ENCODE results near the gene DCAF10. TPM values are rescaled to one million over a fixed set of nuclear protein-coding genes. Genes with fewer than 3 reads are reported as not detected.

The DCAF10 gene
- total and polyA plus RNA-seq, 2 of the 8 experiments (the other 6 are each of a cell fraction or from before 2014, with no cell fraction given), result 7.1 to 15.0 TPM

DNA sequence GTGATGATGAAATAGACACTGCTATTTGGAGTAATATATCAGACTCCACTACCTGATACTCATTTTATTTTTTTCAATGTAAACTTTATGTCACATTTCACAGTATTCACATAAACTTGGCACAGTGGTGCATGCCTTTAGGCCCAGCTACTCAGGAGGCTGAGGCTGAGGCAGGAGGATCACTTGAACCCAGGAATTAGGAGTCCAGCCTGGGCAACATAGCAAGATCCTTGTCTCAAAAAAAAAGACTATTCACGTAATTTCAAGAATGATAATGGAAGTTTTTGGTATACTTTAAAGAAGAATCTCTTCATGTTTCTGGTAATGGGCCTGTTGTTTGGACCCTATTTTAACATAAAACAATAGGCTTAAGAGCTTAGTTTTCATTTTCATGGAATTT is 56.0 kb downstream of the DCAF10 start:
- Histone ChIP-seq H4K8ac (ENCODE audit: extremely low read depth, insufficient read depth, low read length) (no peak overlapping the region), H2AFZ (ENCODE audit: low read length) (no peak overlapping the region), H3K23ac (ENCODE audit: insufficient read length) (no peak overlapping the region), H3K4me1 (replicated peaks in 1 of 4; ENCODE audit: control insufficient read depth in 3 of 4, insufficient read depth in 4 of 4, low read length in 3 of 4) (no peaks in the 10 kb centered on the region), H3K9ac (replicated peaks in 1 of 4; ENCODE audit: extremely low read depth in 1 of 4, low read depth in 3 of 4, low read length in 3 of 4) (no peak overlapping the region), H3K4me2 (ENCODE audit: insufficient read depth in 1 of 2, low read depth in 2 of 2, low read length in 2 of 2) (no peak overlapping the region), H3K18ac (ENCODE audit: extremely low read depth, low read length) (no peak overlapping the region), H2BK120ac (replicated peaks; ENCODE audit: low read depth, low read length) (no peak overlapping the region), H4K91ac (replicated peaks; ENCODE audit: insufficient read length, low read length) (no peak overlapping the region), H3K9me3 (ENCODE audit: insufficient read depth in 2 of 2, low read depth in 1 of 2, low read length in 1 of 2) (no peaks in the 10 kb centered on the region), H4K5ac (ENCODE audit: insufficient read length, low read depth, low read length) (no peak overlapping the region), H2AK5ac (ENCODE audit: low read depth, low read length) (no peak overlapping the region), H2BK5ac (ENCODE audit: low read depth, low read length) (no peak overlapping the region), H2BK15ac (ENCODE audit: low read length) (no peak overlapping the region), H3K79me1 (ENCODE audit: low read depth, low read length) (no peaks in the 10 kb centered on the region), H3K4ac (replicated peaks; ENCODE audit: insufficient read length, low read depth, low read length) (no peak overlapping the region), H3K23me2 (ENCODE audit: low read depth, low read length) (no peaks in the 10 kb centered on the region), H2BK12ac (ENCODE audit: low read depth, low read length) (no peak overlapping the region), H3K56ac (replicated peaks; ENCODE audit: insufficient read length, low read depth, low read length) (no peak overlapping the region), H3K14ac (ENCODE audit: insufficient read length) (no peak overlapping the region), H2BK20ac (ENCODE audit: low read length) (no peak overlapping the region), H3K36me3 (ENCODE audit: control insufficient read depth in 2 of 4, insufficient read depth in 4 of 4, low read length in 3 of 4) (peaks cover 0 to 14% (median 3%) of the 10 kb centered on the region in 4 experiments; a peak in 4 of 8 replicates), H3K4me3 (ENCODE audit: extremely low read depth in 1 of 4, insufficient read depth in 2 of 4, low read depth in 3 of 4, low read length in 4 of 4) (no peak overlapping the region), H3K27me3 (replicated peaks in 1 of 4; ENCODE audit: control insufficient read depth in 3 of 4, extremely low read depth in 1 of 4, insufficient read depth in 3 of 4, low read length in 3 of 4) (no peaks in the 10 kb centered on the region), H3K79me2 (ENCODE audit: control insufficient read depth in 1 of 2, insufficient read depth in 2 of 2, low read length in 2 of 2) (no peaks in the 10 kb centered on the region), H3K27ac (ENCODE audit: low read depth, low read length) (no peak overlapping the region), H4K20me1 (replicated peaks in 1 of 2; ENCODE audit: control insufficient read depth in 1 of 2, insufficient read depth in 2 of 2, low read length in 2 of 2) (peaks cover 0 to 2% of the 10 kb centered on the region in 2 experiments)
- no peak for TF ChIP-seq HDAC6 (IDR thresholded peaks at IDR 0.05; ENCODE audit: low read depth, low read length)
- WGBS, 2 experiments (ENCODE audit: extremely low coverage in 1 of 2, insufficient coverage in 1 of 2, insufficient read length in 1 of 2, insufficient replicate concordance in 2 of 2, low coverage in 1 of 2, low lambda C conversion rate in 2 of 2, missing lambda C conversion rate in 1 of 2), result 100% methylated on average over 1 of the region's 1 CpG; no CpG with 5 or more reads in 1 of the 2 experiments
- CTCF ChIA-PET (ENCODE audit: partially characterized antibody), result no interaction called here
- no peak for FAIRE-seq
- POLR2A ChIA-PET (ENCODE audit: partially characterized antibody), result no interaction called here
- DNase-seq (ENCODE audit: low read depth in 1 of 2, low spot score in 2 of 2), result no peak

Data from H1 (cell line).